Nucleus accumbens (tissue), 56 donors: Measurements from ENCODE around the gene PKP3.
"Not testable (repeated sequence)": the region's sequence is repeated elsewhere in the genome, so short reads cannot be mapped to it uniquely, and the experiment has no call there.

Experiments
- DNase-seq, 56 donors: peaks; one replicate each; lab custom pipeline; 2025; lab: John Stamatoyannopoulos, UW

Gene PKP3

GRCh38 chr11:408154-409007 lies 14.4 kb downstream of the PKP3 start:
- no peak for DNase-seq

- no peak for DNase-seq
Observed at GRCh38 chr11:409008-409599, 15.1 kb downstream of the PKP3 start.

GRCh38 chr11:409600-410483 lies 15.8 kb downstream of the PKP3 start:
- DNase-seq = no peak

GRCh38 chr11:410711-411110 lies 16.7 kb downstream of the PKP3 start:
- DNase-seq = not testable (repeated sequence)

GRCh38 chr11:411520-411919 lies 17.5 kb downstream of the PKP3 start:
- not testable (repeated sequence) for DNase-seq

- no peak for DNase-seq
Observed at GRCh38 chr11:412641-413119, 18.7 kb downstream of the PKP3 start.

- no peak for DNase-seq
Observed at GRCh38 chr11:413120-414081, 19.4 kb downstream of the PKP3 start.

GRCh38 chr11:414318-414857 lies 20.4 kb downstream of the PKP3 start:
- no peak for DNase-seq

- DNase-seq = no peak
Observed at GRCh38 chr11:415640-416041, 21.6 kb downstream of the PKP3 start.

GRCh38 chr11:416051-416756 lies 22.2 kb downstream of the PKP3 start:
- no peak for DNase-seq

GRCh38 chr11:416757-417621 lies 23.0 kb downstream of the PKP3 start:
- no peak for DNase-seq

- no peak for DNase-seq
Observed at GRCh38 chr11:417652-418342, 23.8 kb downstream of the PKP3 start.

- DNase-seq = no peak
Observed at GRCh38 chr11:418343-419247, 24.6 kb downstream of the PKP3 start.

GRCh38 chr11:419248-420005 lies 25.4 kb downstream of the PKP3 start:
- no peak for DNase-seq
